T47D (cell line): Measurements from ENCODE around the gene TMEM38B.

Experiments used
- DNase-seq, 2 experiments: peaks; one replicate each; pipeline versions ENCODE4 v3.0.0 to v3.0.0-alpha.2; 2011 to 2012; ENCODE audit warnings: low read depth in 1 of 2, low spot score in 1 of 2
- JUND ChIP-seq: IDR thresholded peaks from 2 replicates; pipeline ENCODE4 v1.6.1; 2012; ENCODE audit warnings: low read depth
- in situ Hi-C: cut with HindIII; loops from 2 replicates; pipeline ENCODE4 v1.10.0; 2016; ENCODE audit warnings: low sequenced_read_pairs, low pct_unique_long_range_greater_than_20kb

TMEM38B gene

DNA sequence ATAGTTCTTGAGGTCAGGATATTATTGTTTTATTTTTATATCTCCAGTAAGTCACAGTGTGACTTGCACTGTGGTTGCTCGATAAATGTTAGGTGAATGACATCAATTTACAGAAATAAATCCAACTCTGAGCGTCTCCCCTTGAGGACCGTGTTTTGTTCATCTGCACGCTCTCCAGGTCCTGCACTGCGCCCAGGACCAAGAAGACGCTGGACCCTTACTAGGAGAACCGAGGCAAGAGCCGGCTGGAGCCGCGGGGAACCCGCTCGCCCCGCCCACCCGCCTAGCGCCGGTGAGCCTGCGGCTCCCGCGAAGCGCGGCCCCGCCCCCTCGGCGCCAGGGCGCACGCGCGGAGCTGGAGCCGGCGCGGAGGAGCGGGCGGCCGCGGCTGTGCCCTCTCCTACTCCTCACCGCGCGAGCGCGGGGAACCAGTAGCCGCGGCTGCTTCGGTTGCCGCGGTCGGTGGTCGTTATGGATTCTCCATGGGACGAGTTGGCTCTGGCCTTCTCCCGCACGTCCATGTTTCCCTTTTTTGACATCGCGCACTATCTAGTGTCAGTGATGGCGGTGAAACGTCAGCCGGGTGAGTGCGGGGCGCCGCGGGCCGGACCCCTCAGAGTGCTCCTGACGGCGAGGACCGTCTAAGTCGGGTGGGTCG lies at the start of gene TMEM38B:
Gene TMEM38B, plus strand, starts transcription at position 352 of the 658 bp plus-strand sequence. Its CDS starts 120 bp downstream, at position 472.
- DNase-seq: peak; percentile 86 to 88
- in situ Hi-C loops: no loop called here
- TF ChIP-seq JUND: no peak

DNA sequence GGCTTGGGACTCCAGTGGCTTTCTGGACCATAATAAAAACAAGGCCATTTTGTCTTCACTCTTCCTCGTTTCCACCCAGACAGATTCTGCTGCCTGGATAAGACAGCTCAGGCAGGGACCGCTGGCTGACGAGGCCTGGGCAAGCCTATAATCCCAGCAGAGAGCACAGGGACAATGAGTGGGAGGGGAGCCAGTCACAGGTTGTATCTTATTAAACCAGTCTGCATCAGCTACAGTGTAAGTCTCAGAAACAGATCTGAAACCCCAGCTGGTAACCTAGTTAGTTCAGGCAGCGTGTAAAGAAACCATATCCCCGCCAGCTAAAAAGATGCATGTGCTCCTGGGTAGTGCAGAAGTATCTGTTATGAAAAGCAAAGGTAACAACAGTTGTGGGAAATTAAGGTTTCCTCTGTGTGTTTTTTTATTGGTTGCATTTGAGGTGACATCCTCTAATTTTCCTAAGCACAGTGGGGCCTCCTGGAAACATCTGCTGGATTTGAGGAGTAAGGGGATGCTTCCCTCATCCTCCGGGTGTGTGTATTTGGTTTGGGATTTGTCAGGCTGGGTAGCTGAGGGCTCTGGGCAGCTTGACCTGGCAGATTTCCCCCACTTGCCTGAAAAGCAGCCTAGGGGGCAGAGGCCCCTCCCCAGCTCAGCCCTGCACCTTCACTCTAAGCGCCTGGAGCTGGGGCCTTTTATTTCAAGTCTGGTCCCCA lies 47.3 kb upstream of the TMEM38B start:
- no peak for DNase-seq
- in situ Hi-C loops: no loop called here
- no peak for TF ChIP-seq JUND

DNA sequence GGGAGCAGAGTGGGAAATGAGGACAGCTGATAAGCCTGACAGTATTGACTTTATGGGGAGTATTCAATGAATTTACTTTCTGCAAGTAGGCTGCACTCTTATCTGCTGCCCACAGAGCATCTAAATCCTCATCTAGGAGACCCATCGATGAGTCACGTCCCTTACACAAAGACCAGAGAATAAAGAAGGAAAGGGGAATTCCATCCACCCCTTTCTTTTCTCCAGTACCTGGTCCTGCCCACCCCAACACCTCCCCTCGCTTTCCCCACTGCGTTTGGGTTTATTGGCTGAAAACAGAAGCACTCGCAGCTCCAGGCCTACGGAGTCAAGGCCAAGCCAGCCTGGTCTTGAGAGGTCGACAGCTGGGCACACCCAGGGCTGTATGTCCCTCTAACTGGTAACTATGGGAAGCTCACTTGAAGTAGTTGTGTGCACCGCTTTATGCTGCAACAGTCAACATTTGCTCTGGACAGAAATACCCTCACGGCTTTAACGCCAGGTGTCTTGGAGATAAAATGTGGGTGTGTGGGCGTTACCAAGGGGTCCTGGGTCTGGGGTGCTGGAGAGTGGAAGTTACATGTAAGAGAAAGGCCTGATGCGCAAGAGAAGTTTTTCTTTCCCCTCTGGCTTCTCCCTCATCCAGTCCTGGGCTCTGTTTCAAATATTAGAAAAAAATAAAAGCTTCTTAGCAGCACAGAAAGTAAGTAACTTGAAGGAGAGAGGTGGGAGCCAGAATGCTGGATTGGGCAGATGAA lies 46.6 kb upstream of the TMEM38B start:
- no peak for DNase-seq
- in situ Hi-C loops: no loop called here
- TF ChIP-seq JUND: no peak

- DNase-seq: no peak
- in situ Hi-C loops: no loop called here
These were observed 42.5 kb upstream of the TMEM38B start for GRCh38 chr9:105651806-105652205.

DNA sequence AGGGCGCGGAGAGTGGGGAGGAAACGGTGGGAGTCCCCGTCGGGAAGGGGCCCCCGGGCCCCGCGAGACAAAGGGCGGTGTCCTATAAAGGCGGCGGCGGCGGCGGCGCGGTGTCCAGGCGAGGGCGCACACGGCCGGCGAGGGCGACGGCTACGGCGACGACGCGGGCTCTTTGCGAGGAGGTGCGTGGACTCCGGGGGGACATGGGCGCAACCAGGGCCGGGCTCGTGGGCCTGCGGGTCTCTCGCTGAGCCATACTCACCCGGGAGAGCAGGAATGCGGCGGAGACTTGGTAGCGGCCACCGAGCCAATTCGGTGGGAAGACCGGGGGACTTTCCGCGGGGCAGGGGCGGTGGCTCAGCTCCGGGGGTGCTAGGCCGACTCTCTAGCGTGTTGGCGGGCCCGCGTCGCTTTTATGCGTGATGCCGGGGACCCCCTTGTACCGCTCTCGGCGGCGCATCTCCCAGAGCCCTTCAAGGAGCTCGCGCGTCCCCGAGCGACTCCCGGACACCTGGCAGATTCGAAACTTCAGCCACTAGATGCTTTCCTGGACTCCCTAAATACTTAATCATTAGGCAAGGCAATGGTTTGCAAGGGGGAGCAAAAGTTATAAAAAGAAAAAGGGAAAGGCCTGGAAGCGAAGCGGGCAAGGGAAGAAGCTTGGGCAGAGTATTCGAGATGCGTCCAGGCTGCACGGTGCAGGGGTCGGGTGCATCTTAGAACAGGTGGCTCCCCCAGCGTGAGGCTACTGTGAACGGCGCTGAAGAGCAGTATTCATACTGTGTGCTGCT lies 38.0 kb upstream of the TMEM38B start:
- in situ Hi-C loops: no loop called here
- no peak for TF ChIP-seq JUND
- DNase-seq: no peak

More at GRCh38 chr9:105651806-105652205, 42.5 kb upstream of the TMEM38B start:
- TF ChIP-seq JUND: no peak

GRCh38 chr9:105658351-105658750 lies 36.0 kb upstream of the TMEM38B start:
- TF ChIP-seq JUND: no peak
- in situ Hi-C loops: no loop called here
- DNase-seq: no peak

DNA sequence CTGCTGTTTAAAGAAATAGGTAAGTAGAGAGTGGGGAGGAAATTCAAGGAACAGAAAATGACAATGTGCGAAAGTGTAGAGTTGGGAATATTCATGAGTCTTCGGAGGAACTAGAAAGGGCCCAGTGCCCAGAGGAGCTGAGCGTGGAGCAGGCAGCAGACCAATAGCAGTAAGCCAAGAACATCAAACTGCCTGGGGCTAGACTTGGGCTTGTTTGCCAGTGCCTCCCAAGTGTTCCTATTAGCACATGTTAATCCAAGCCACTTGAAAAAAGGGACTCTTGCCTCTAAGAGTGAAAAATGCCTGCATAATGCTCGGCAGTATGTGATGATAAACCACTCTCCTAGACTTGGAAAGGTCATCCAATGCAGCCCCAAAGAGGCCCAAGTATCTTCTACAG lies 33.3 kb upstream of the TMEM38B start:
- no peak for TF ChIP-seq JUND
- peak in 1 of 2 experiments; percentile 39 for DNase-seq
- in situ Hi-C loops: no loop called here

DNA sequence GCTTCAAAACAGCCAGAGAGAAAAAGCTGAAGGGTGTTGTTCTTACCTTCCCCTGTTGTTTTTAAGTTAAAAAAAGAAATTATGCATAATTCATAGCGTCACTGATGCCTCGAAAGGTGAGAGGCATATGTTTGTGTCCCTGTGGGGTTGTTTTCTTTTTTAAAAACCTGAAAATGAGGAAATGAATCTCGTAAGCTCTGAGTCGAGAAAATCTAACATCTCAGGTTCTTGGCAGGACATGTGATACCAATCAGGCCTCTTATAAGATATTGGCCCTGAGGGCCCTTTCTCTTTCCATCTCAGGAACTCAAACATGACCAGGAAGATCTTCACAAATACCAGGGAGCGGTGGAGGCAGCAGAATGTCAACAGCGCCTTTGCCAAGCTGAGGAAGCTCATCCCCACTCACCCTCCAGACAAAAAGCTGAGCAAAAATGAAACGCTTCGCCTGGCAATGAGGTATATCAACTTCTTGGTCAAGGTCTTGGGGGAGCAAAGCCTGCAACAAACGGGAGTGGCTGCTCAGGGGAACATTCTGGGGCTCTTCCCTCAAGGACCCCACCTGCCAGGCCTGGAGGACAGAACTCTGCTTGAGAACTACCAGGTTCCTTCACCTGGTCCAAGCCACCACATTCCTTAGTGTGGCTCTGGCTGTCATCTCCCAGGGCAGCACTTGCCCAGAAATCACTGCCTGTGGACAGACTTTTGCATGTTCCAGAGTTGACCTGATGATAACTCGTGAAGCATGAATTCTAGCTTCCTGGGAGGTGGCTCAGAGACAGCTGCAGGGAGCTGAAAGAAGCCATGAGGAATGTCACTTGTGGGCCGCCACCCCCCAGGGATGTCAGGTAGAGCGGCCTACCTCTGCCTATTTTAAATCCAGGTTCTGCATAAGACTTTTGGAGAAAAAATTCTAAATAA lies 31.9 kb upstream of the TMEM38B start, which contains the start of gene TAL2:
Gene TAL2, plus strand, starts transcription at position 274 of the 921 bp plus-strand sequence. Its CDS starts 40 bp downstream, at position 314.
- in situ Hi-C loops: no loop called here
- no peak for TF ChIP-seq JUND
- peak in 1 of 2 experiments; percentile 49 for DNase-seq

GRCh38 chr9:105663914-105664313 lies 30.4 kb upstream of the TMEM38B start:
- no peak for TF ChIP-seq JUND
- no peak for DNase-seq
- in situ Hi-C loops: no loop called here

DNA sequence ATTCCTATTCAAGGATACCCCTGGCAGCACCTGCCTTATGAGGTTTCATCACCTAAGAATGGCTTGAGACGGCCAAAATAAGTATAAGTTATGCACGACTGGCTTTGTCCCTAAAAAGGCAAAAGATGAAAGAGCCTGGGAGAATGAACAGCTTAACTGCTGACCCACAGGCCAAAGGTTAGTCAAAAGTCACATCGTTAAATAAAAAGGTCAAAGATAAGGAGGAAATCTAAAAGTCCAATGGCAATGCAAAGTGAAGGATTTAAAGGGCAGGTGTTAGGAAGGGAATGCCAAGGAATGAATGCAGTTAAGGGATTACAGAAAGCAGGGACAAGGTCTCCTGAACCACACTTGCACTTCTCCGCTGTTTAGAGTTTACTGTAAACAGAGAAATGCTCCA lies 26.5 kb upstream of the TMEM38B start:
- no peak for DNase-seq
- no peak for TF ChIP-seq JUND
- in situ Hi-C loops: no loop called here

DNA sequence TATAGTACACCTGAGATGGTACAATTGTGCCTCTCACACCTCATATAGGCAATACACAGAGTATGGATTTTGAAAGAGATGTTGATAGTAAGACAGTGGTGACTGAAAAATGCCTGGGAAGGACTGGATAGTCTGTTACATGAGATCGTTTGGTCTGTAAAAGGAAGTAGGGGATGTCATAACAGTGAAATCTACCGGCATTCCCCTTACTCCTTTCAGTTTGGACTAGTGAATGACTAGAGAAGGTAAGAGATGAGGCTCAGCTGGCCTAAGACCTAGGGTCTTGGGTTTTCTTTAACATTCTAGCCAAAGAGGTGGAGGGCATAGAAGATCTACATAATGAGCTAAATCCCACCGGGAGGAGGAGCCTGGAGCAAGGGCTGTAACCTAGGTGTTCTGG lies 24.0 kb upstream of the TMEM38B start:
- no peak for TF ChIP-seq JUND
- no peak for DNase-seq
- in situ Hi-C loops: no loop called here
